ENCODE results near the gene IMMP2L.

Gene IMMP2L

GRCh38 chr7:111138586-111138985 is 423.7 kb downstream of the IMMP2L start:
- no peaks in the 10 kb centered on the region for H4K20me1 ChIP-seq (ENCODE audit: low read depth, low read length)
- H3K9ac ChIP-seq (ENCODE audit: low read length), result peak overlapping the region; percentile 26
- TF ChIP-seq EZH2phosphoT487 (conservative IDR thresholded peaks at IDR 0.05; ENCODE audit: low read length) (no peak), CTCF (IDR thresholded peaks at IDR 0.05; ENCODE audit: insufficient read depth, low read length, poor library complexity, severe bottlenecking) (no peak)
- peak overlapping the region; percentile 82 for H2AFZ ChIP-seq (ENCODE audit: low read depth, low read length, severe bottlenecking)
- H3K4me3 ChIP-seq (ENCODE audit: insufficient read depth, low read length, poor library complexity, severe bottlenecking), result peak overlapping the region; percentile 11
- H3K79me2 ChIP-seq (ENCODE audit: insufficient read depth, low read length), result no peaks in the 10 kb centered on the region
- peak overlapping the region; percentile 51 for H3K4me2 ChIP-seq (ENCODE audit: low read depth, low read length, poor library complexity, severe bottlenecking)
- no peaks in the 10 kb centered on the region for H3K36me3 ChIP-seq (ENCODE audit: low read length)
- no peaks in the 10 kb centered on the region for H3K9me2 ChIP-seq (replicated peaks; ENCODE audit: insufficient read depth, low read length)
- H3K27ac ChIP-seq (ENCODE audit: low read depth, low read length), result peak overlapping the region; percentile 70
- H3K9me3 ChIP-seq (ENCODE audit: insufficient read depth, low read length), result no peaks in the 10 kb centered on the region
- no peaks in the 10 kb centered on the region for H3K27me3 ChIP-seq (ENCODE audit: low read length)
- peaks cover 18% of the 10 kb centered on the region for H3F3A ChIP-seq (ENCODE audit: insufficient read depth)

- TF ChIP-seq CTCF (IDR thresholded peaks at IDR 0.05; ENCODE audit: insufficient read depth, low read length, poor library complexity, severe bottlenecking) (no peak), EZH2phosphoT487 (conservative IDR thresholded peaks at IDR 0.05; ENCODE audit: low read length) (no peak)
- Histone ChIP-seq H3K27me3 (ENCODE audit: low read length) (no peaks in the 10 kb centered on the region), H3K79me2 (ENCODE audit: insufficient read depth, low read length) (no peaks in the 10 kb centered on the region), H3K36me3 (ENCODE audit: low read length) (no peaks in the 10 kb centered on the region), H2AFZ (ENCODE audit: low read depth, low read length, severe bottlenecking) (peak overlapping the region; percentile 82), H3K9me3 (ENCODE audit: insufficient read depth, low read length) (no peaks in the 10 kb centered on the region), H3K4me3 (ENCODE audit: insufficient read depth, low read length, poor library complexity, severe bottlenecking) (peak overlapping the region; percentile 11), H4K20me1 (ENCODE audit: low read depth, low read length) (no peaks in the 10 kb centered on the region), H3K9ac (ENCODE audit: low read length) (peak overlapping the region; percentile 26), H3F3A (ENCODE audit: insufficient read depth) (peaks cover 18% of the 10 kb centered on the region), H3K27ac (ENCODE audit: low read depth, low read length) (peak overlapping the region; percentile 70), H3K9me2 (replicated peaks; ENCODE audit: insufficient read depth, low read length) (no peaks in the 10 kb centered on the region), H3K4me2 (ENCODE audit: low read depth, low read length, poor library complexity, severe bottlenecking) (peak overlapping the region; percentile 51)
These were observed 424.1 kb downstream of the IMMP2L start for GRCh38 chr7:111138193-111138569.

- H2AFZ ChIP-seq (ENCODE audit: low read depth, low read length, severe bottlenecking), result peak overlapping the region; percentile 82
- peak overlapping the region; percentile 1 for H3K4me3 ChIP-seq (ENCODE audit: insufficient read depth, low read length, poor library complexity, severe bottlenecking)
- H3K9me3 ChIP-seq (ENCODE audit: insufficient read depth, low read length), result no peaks in the 10 kb centered on the region
- peaks cover 18% of the 10 kb centered on the region for H3F3A ChIP-seq (ENCODE audit: insufficient read depth)
- no peak for TF ChIP-seq CTCF (IDR thresholded peaks at IDR 0.05; ENCODE audit: insufficient read depth, low read length, poor library complexity, severe bottlenecking)
- TF ChIP-seq EZH2phosphoT487 (conservative IDR thresholded peaks at IDR 0.05; ENCODE audit: low read length), result no peak
- peak overlapping the region; percentile 70 for H3K27ac ChIP-seq (ENCODE audit: low read depth, low read length)
- no peaks in the 10 kb centered on the region for H3K79me2 ChIP-seq (ENCODE audit: insufficient read depth, low read length)
- H3K27me3 ChIP-seq (ENCODE audit: low read length), result no peaks in the 10 kb centered on the region
- H3K9ac ChIP-seq (ENCODE audit: low read length), result peak overlapping the region; percentile 26
- H4K20me1 ChIP-seq (ENCODE audit: low read depth, low read length), result no peaks in the 10 kb centered on the region
- H3K4me2 ChIP-seq (ENCODE audit: low read depth, low read length, poor library complexity, severe bottlenecking), result peak overlapping the region; percentile 51
- H3K9me2 ChIP-seq (replicated peaks; ENCODE audit: insufficient read depth, low read length), result no peaks in the 10 kb centered on the region
- no peaks in the 10 kb centered on the region for H3K36me3 ChIP-seq (ENCODE audit: low read length)
These were observed 424.7 kb downstream of the IMMP2L start for GRCh38 chr7:111137296-111138192.

All from SU-DHL-6 (cell line).